ENCODE measurements around the gene SIVA1.
A peak's percentile ranks its signal among the peaks of the same experiment; 100 is the strongest.

SIVA1 gene

DNA sequence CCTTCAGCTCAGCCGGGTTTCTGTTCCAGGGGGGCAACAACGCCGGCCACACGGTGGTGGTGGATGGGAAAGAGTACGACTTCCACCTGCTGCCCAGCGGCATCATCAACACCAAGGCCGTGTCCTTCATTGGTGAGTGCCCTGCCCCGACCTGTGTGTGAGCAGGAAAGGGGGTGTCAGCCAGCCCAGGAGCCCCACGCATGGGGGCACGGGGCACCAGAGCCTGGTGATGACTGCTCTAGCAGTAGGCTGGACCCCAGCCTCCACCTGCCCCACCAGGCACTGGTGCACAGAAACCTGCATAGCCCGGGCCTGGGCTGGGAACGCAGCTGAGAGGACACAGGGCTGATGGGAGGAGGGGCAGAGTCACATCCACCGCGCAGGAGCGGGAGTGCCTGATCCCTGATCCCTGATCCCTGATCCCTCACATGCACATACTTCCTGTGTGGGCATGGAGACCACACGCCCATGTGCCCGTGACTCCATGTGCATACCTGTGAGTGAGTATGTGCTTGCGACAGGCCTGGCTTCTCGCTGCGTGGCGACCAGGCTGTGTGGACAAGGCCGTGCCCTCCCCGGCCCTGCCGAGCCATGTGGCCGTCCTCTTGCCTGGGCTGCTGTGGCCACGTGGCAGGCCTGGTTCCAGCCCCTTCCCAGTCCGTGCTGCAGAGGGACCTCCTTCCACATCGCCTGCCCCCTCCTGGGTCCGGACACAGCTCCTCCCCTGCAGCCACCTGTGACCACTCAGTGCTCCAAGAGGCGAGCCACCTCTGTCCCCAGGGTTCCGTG lies 17.8 kb upstream of the SIVA1 start:
- no peak for DNase-seq (ENCODE audit: low read depth in 3 of 3)

GRCh38 chr14:104735830-104736642 lies 16.9 kb upstream of the SIVA1 start:
- DNase-seq (ENCODE audit: low read depth in 3 of 3) = no peak

GRCh38 chr14:104738375-104739019 lies 14.4 kb upstream of the SIVA1 start:
- no peak for DNase-seq (ENCODE audit: low read depth in 3 of 3)

DNA sequence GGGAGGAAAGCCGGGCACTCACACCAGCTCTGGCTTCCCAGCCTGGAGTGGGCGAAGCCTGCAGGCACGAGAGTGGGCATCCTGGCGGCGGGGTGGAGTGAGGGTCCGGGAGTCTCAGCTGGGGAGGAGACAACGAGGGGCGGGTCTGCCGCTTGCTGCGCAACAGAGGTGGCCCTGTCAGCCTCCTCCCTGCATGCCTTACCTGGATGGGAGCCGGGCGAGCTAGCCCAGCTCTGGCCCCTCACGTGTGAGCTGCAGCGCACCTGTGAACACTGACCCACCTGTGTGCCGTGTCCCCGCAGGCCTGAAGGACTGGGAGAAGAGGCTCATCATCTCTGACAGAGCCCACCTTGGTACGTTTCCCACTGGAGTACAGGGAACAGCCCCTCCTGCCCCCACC lies 13.9 kb upstream of the SIVA1 start:
- DNase-seq (ENCODE audit: low read depth in 3 of 3) = no peak

GRCh38 chr14:104739546-104740516 lies 13.1 kb upstream of the SIVA1 start:
- no peak for DNase-seq (ENCODE audit: low read depth in 3 of 3)

DNA sequence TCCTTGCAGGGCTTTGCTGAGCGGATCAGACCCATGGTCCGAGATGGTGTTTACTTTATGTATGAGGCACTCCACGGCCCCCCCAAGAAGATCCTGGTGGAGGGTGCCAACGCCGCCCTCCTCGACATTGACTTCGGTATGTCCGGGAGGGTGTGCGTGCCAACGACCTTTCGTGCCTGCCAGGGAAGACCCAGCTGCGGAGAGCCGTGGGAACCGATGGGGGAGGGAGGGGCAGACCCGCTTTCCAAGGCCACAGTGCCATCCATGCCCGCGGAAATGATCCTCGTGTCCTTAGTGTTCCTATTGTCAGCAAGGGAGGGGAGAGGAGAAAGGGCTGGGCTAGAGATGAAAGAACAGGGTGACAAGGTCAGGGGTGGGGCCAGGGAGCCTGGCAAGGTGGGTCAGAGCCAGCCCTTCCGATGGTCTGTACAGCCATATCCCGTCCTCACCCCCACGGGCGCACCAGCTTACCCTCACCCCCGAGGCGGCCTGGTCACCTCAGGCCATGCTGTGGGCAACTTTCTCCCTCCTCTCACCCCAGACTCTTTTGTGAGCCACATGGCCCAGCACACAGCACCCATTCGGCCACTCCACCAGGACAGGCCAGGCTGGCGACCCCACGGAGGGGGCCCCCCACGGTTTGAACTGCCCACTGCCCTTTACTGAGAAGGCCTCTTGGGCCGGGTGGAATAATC lies 11.7 kb upstream of the SIVA1 start:
- DNase-seq (ENCODE audit: low read depth in 3 of 3) = no peak

GRCh38 chr14:104741803-104742251 lies 11.1 kb upstream of the SIVA1 start:
- DNase-seq (ENCODE audit: low read depth in 3 of 3) = no peak

GRCh38 chr14:104742586-104743455 lies 10.1 kb upstream of the SIVA1 start:
- DNase-seq (ENCODE audit: low read depth in 3 of 3) = no peak

DNA sequence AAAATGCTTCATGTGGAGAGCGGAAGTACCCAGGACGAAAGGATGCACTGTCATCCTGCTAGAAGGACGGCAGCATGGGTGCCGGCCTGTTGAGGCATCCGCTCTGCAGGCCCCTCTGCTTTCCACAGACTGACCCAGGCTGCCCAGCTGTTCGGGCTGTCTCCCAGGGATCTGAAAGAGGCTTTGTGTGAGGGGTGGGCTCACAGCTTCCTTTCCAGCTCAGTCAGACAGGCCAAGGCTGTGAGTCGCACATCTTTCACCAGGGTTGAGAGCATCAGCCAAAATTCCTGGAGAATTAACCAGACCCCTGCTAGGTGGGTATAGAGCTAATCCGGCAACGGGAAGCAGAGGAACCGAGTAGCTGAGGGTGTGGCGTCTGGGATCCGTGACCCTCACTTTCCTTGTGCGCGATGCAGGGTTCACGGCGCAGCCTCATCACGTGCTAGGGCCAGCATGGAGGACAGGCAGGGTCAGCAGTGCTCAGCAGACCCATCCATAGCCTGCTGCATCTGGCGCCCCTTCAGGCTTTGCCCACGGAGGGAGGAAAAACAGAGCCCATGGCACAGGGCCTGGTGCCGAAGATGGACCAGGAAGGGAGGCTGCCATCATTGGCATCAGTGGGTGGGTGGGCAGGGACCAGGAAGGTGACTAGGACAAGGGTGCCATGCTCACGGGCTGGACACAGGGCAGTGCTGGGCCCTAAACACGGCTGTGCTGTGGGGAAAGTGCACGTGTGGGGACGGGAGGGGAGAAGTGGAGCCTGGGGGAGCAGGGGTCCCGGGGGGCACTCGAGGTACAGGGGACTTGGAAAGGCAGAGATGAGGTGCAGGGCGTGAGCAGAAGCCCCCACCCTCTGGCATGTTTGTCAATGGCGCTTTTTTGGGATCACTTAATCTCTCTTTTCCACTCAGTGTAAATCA lies 9.2 kb upstream of the SIVA1 start:
- no peak for DNase-seq (ENCODE audit: low read depth in 3 of 3)

DNA sequence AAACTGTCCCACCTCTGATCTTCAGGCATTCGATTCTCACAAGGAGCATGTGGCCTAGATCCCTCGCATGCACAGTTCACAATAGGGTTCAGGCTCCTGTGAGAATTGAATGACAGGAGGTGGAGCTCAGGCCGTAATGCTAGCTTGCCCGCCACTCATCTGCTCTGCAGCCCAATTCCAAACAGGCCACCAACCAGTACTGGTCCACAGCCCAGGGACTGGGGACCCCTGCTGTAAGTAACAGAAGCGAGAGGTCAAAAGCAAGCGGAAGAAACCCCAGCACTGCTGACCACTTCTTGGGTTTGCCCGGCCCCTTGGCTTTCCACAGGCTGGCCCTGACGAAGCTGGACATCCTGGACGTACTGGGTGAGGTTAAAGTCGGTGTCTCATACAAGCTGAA lies 8.5 kb upstream of the SIVA1 start:
- DNase-seq (ENCODE audit: low read depth in 3 of 3) = no peak

- DNase-seq (ENCODE audit: low read depth in 3 of 3) = no peak
These were observed 7.5 kb upstream of the SIVA1 start for GRCh38 chr14:104745431-104745830.

- DNase-seq (ENCODE audit: low read depth in 3 of 3) = no peak
These were observed 6.8 kb upstream of the SIVA1 start for GRCh38 chr14:104746071-104746545.

- DNase-seq (ENCODE audit: low read depth in 3 of 3) = no peak
These were observed 5.9 kb upstream of the SIVA1 start for GRCh38 chr14:104746934-104747481.

- no peak for DNase-seq (ENCODE audit: low read depth in 3 of 3)
These were observed 5.1 kb upstream of the SIVA1 start for GRCh38 chr14:104747876-104748275.

DNA sequence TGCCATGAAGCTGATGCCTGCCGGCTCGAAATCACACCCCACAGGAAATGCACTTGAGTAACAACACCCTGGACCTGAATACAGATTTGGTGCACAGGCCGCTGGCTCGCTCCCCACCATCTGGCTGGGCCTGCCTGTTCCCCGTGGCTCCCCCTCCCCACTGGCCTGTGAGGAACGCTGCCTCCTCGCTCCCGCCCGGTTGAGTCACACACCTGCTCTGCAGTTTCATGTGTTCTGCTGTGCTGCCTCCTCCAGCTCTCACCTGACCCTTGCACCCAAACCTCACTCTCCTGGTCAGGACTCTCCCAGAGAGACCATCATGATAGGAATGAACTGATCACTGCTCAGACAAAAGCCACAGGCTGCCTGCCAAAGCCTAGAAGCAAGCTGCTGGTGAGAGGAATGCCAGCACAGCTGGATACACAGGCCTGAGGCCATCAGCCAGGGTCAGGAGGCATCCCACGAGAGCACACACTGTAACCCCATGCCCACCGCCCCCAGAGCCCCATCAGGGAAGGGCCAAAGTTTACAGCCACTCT lies 3.8 kb upstream of the SIVA1 start:
- DNase-seq (ENCODE audit: low read depth in 3 of 3) = no peak

DNA sequence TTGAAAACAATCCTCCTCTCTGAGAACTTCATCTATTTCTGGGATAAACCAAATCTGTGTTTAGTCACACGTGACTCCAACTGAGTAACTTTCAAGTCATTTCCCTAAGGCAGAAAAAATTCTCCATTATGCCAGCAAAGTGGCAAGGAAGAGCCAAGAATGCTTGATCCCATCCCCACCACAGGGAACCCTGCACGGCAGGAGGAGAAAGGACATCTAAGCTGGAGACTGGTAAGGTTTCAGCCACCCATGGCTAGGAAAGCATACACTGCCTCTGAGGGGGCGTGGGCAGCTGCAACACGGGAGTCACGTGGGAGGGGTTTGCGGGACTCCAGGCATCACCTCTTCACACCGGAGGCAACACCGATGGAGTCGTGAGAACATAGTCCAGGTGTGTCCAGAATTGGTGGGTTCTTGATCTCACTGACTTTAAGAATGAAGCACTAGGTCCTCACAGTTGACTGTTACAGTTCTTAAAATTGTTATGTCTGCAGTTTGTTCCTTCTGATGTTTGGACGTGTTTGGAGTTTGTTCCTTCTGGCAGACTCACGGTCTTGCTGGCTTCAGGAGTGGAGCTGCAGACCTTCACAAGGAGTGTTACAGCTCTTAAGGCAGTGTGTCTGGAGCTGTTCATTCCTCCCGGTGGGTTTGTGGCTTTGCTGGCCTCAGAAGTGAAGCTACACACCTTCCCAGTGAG lies 2.7 kb upstream of the SIVA1 start:
- no peak for DNase-seq (ENCODE audit: low read depth in 3 of 3)

DNA sequence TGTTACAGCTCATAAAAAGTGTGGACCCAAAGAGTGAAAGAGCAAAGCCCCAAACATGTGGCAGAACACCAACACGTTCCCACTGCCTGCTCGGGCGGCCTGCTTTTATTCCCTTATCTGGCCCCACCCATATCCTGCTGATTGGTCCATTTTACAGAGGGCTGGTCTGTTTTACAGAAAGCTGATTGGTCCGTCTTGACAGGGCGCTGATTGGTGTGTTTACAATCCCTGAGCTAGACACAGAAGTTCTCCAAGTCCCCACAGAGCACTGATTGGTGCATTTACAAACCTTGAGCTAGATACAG lies 2.2 kb upstream of the SIVA1 start:
- peak in 1 of 3 experiments; percentile 15 for DNase-seq (ENCODE audit: low read depth in 3 of 3)

All from stimulated activated CD4-positive, alpha-beta T cell treated with anti-CD3 and anti-CD28 coated beads, TNF-alpha, amount 100 ng/mL, for 24 hours (primary cell).